GM19324 (cell line): ENCODE results near the gene KRTAP12-3.
"Not testable (repeated sequence)": the region's sequence is repeated elsewhere in the genome, so short reads cannot be mapped to it uniquely, and the experiment has no call there.

Experiments
- ATAC-seq: cut with Tn5 transposase; IDR thresholded peaks from one replicate; pipeline ENCODE4 v1.9.1; 2021; ENCODE audit warnings: mild to moderate bottlenecking, moderate library complexity; ENCODE audit not compliant: unreplicated experiment, low FRiP score

The KRTAP12-3 gene

GRCh38 chr21:44626673-44627143, 31.0 kb upstream of the KRTAP12-3 start, which contains the start of gene KRTAP10-9:
TSS of gene KRTAP10-9 (plus strand) at chr21:44627093. CDS start at chr21:44627172, 79 bp downstream.
- ATAC-seq: no peak

GRCh38 chr21:44627181-44627822, 30.4 kb upstream of the KRTAP12-3 start:
- not testable (repeated sequence) for ATAC-seq

GRCh38 chr21:44627831-44628233, 29.9 kb upstream of the KRTAP12-3 start:
- not testable (repeated sequence) for ATAC-seq

GRCh38 chr21:44628707-44629391, 28.9 kb upstream of the KRTAP12-3 start:
- ATAC-seq: no peak

- no peak for ATAC-seq
Measured at GRCh38 chr21:44630440-44630839, 27.3 kb upstream of the KRTAP12-3 start.

GRCh38 chr21:44632067-44632466, 25.7 kb upstream of the KRTAP12-3 start:
- ATAC-seq: no peak

- no peak for ATAC-seq
Measured at GRCh38 chr21:44636209-44637017, 21.3 kb upstream of the KRTAP12-3 start.

- no peak for ATAC-seq
Measured at GRCh38 chr21:44637018-44637850, 20.5 kb upstream of the KRTAP12-3 start, which contains the start of gene KRTAP10-10. TSS of gene KRTAP10-10 (plus strand) at chr21:44637356. CDS start at chr21:44637418, 62 bp downstream.

- not testable (repeated sequence) for ATAC-seq
Measured at GRCh38 chr21:44637851-44638348, 19.8 kb upstream of the KRTAP12-3 start.

- not testable (repeated sequence) for ATAC-seq
Measured at GRCh38 chr21:44638506-44639330, 19.0 kb upstream of the KRTAP12-3 start.

- ATAC-seq: no peak
Measured at GRCh38 chr21:44639331-44639655, 18.4 kb upstream of the KRTAP12-3 start.

- ATAC-seq: no peak
Measured at GRCh38 chr21:44640761-44641160, 17.0 kb upstream of the KRTAP12-3 start.

GRCh38 chr21:44643741-44644310, 13.9 kb upstream of the KRTAP12-3 start:
- no peak for ATAC-seq

GRCh38 chr21:44644878-44645277, 12.9 kb upstream of the KRTAP12-3 start:
- no peak for ATAC-seq

GRCh38 chr21:44646366-44647221, 11.1 kb upstream of the KRTAP12-3 start, which contains the start of gene KRTAP10-11:
TSS of gene KRTAP10-11 (plus strand) at chr21:44646414. CDS start at chr21:44646459, 45 bp downstream.
- not testable (repeated sequence) for ATAC-seq

- ATAC-seq: no peak
Measured at GRCh38 chr21:44647222-44647552, 10.5 kb upstream of the KRTAP12-3 start.

GRCh38 chr21:44648557-44649311, 9.0 kb upstream of the KRTAP12-3 start:
- ATAC-seq: no peak
